NOMO-1 treated with dmso at 0.1 percent for 144 hours (cell line): ENCODE measurements around the gene CDC26.
"Not testable (repeated sequence)": the region's sequence is repeated elsewhere in the genome, so short reads cannot be mapped to it uniquely, and the experiment has no call there.

Experiments used
- DNase-seq: peaks from one replicate; lab custom pipeline; 2025; ENCODE audit not compliant: unreplicated experiment; lab: John Stamatoyannopoulos, UW

CDC26 gene

DNA sequence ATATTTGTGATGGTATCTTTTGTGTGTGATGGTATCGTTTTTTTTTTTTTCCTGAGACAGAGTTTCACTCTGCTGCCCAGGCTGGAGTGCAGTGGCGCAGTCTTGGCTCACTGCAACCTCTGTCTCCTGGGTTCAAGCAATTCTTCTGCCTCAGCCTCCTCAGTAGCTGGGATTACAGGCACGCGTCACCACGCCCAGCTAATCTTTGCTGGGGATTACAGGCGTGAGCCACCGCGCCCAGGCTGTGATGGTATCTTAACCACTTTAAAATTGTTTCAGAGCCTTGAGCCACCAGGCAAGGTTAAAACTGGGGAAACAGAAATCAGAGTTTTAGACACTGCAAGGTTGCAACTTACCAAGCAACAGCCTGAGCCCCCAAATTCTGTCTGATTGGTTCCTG, 20.9 kb upstream of the CDC26 start:
- DNase-seq, result not testable (repeated sequence)

DNA sequence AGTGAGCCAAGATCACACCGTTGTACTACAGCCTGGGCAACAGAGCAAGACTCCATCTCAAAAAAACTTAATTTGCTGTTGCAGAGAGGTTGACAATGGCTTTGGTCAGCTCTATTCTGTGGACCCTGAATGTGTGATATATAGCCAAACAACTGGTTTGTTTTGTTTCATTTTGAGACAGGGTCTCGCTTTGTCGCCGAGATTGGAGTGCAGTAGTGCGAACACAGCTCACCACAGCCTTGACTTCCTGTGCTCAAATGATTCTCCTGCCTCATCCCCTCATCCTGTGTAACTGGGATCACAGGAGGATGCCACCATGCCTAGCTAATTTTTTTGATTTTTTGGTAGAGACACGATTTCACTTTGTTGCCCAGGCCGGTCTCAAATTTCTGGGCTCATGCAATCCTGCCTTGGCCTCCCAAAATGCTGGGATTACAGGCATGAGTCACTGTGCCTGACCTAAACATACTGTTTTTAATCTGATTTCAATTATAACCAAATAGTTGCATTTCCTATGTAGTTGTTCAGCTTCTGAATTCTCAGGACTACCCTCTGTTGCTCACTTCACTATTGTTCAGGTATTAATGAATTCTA, 18.0 kb upstream of the CDC26 start:
- no peak for DNase-seq

DNA sequence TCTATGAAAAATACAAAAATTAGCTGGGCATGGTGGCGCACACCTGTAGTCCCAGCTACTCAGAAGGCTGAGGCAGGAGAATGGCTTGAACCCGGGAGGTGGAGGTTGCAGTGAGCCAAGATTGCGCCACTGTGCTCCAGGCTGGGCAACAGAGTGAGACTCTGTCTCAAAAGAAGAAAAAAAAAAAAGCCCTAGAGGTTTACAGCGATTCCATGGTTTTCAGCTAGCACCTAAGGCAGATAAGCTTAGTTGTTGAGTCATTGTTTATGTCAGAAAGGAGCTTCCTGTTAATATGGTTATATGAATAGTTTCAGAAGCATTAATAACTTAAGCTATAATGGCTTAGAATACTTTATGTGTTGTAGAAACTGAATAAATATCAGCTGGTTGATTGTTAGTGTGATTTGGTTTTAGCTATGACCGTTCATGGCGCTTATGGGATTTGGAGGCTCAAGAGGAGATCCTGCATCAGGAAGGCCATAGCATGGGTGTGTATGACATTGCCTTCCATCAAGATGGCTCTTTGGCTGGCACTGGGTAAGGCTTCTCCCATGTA, 14.8 kb upstream of the CDC26 start:
- DNase-seq, result no peak

DNA sequence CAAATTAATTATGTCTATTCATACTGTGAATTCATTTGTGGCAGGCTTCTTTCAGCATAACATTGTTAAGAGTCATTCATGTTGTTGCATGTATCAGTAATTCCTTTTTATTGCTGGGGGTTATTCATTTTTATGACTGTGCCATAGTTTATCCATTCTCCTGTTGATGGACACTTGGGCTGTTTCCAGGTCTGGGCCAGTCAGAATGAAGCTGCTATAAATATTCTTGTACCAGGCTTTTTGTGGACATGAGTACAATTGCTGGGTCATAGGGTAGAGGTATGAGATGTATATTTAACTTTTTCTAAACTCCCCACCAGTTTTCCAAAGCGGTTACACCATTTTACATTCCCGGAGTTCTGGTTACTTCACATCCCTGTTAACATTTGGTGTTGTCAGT, 13.7 kb upstream of the CDC26 start:
- no peak for DNase-seq

DNA sequence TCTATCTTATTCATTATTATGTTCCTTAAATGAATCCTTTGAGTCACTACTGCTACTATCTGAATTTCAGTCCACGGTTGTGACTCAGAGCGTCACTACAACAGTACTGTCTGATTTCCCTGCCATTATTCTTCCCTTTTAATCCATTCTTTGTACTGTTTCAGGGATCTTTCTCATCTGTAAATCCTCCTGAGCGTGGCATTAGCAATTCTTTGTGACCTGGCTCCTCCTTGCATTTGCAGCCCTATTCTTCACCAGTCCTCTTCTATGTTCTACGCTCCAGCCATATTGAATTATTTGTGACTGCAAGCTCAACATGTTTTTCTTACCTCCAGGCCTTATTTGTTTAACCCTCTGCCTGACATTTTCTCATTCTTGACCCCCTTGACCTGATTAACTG, 6.0 kb upstream of the CDC26 start:
- no peak for DNase-seq

DNA sequence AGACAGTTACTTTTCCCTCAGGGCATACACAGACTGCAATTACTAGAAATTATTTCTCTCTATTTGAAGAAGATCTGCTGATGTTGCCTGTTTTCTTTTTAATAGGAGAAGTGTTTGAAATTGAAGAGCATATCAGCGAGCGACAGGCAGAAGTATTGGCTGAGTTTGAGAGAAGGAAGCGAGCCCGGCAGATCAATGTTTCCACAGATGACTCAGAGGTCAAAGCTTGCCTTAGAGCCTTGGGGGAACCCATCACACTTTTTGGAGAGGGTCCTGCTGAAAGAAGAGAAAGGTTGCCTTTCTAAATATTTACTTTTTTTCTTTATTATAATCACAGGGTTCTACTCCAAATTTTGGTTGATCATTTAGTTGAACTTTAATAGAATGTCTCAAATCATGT, 3.5 kb upstream of the CDC26 start:
- no peak for DNase-seq

DNA sequence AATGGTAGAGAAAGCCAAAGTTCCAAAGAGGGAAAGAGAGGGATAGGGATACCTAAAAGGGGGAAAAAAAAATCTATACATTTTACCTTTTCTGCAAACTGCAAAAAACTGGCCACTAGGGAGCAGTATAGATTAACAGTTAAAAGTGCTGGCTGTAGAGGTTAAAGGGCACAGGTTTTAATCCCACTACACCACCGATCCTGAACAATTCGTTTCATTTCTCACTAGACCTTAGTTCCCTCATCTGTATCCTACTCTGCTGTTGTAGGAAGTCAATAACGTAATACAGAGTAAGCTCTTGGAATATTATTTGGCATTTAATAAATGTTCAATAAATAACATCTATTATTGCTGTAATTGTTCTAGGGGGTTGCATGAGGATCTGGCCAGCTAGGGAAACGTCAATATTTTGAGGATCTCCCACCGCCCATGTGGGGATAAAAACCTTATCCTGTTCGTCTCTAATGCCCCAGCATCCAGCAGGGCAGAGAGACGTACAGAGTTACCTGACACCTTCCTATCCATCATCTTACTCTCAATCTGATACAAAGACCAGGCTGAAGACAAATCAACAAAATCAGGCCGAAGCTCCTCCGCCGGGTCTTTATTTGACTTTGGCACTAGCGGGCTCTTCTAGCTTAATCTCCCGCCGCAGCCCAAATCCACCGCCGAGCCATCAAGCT, 757 bp downstream of the CDC26 start:
- DNase-seq, result peak; percentile 19

DNA sequence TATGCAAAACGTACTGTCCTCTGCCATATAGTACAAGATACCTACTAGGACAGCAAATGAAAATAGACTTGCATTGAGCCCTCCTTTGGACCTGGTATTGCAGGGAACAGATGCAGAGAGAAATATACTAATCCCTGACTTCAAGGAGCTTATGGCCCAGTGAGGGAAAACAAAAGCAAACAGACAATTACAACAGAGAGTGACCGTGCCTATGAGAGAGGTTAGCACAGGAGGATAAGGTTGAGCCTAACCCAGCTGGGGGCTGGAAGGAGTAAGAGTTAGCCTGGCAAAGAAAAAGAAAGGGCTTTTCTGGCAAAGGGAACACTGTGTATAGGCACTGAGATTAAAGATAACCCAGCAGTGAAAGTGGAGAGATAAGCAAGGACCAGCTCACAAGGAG, 5.5 kb downstream of the CDC26 start:
- no peak for DNase-seq

DNA sequence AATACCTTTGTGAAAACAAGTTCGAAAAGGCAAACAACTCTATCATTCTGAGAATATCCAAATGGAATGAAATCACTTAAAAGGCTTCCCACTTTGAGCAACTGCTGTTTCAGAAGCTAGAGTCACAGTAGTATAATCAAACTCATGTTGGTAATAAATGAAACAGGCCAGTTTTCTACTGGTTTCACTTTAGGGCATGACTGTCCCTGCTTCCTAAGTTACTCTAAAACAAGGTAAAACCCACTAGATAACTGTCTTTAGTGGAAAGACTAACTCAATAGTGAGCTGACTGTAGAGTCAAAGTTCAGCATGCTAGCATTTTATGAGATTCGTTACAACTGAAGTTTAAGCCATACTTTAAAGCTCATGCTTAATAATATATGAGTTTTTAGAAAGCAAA, 6.0 kb downstream of the CDC26 start:
- DNase-seq, result no peak

DNA sequence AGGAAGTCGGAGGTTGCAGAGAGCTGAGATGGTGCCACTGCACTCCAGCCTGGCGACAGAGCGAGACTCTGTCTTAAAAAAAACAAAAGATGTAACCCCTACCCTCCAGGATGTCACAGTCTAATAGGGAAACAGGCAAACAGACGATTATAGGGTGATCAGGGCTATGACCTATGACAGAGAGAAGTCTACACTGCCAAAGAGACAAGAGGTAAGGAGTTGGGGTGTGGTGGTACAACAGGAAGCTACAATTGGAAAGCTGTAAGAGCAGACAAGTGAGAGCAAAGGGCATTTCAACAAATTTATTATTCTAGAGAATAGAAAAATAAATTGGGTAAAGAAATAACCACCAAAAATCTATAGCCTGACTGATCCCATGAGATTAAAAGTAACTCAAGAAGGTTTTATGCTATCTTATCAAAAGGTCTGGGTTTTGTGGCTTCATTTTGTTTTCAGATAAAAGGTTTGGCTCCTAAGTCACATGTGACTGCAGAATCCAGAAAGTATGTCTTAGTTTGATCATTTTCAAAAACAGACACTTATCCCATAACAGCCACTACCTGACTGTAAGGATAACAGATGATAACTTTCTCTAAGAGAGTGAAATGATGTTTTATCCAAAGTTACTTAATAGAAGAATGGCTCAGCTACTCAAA, 7.3 kb downstream of the CDC26 start:
- no peak for DNase-seq

DNA sequence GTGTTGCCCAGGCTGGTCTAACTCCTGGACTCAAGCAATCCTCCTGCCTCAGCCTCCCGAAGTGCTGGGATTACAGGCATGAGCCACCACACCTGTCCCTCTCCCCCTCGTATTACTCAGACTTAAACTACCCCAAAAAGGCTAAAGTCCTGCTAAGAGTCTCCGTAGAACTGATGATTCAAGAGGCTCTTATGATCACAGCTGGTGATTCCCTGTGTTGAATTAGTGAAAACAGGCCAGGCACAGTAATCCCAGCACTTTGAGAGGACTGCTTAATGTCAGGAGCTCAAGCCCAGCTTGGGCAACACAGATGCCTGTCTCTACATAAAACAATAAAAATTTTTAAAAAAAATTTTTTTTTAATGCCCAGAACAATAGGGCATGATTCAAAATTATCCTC, 9.2 kb downstream of the CDC26 start:
- DNase-seq, result no peak

DNA sequence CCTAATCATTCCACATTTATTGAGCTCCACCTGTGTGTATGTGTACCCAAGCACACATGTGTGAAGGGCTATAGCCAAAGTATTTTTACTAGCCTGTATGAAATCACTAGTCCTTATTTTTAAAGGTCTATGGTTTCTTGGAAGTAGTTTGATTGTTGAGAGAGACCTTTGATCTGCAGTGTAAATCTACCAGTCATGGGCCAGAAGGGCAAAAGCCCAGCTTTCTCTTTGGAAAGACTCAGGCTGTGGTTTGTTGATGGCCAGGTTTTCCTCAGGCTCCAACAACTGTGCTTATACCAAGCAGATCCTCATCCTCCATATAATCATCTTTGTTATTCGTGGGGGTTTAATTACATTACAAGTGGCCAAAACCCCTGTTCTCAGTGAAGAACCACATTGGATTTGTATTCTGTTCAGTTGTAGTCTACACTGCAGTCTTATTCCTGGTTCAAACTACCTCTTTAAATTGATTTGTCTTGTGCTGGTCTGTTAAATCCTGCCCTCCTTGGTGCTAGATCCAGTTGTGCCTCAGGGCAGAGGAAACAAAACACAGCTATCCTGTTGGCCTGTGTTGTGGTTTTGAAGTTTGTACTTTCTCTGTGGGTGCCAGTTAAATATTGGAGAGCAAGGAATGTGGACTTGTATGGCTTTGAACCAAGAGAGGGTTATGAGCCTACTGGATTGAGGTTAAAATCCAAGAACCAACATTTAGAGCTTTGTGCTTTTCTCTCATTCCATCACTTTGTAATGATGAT, 13.3 kb downstream of the CDC26 start:
- DNase-seq, result no peak

DNA sequence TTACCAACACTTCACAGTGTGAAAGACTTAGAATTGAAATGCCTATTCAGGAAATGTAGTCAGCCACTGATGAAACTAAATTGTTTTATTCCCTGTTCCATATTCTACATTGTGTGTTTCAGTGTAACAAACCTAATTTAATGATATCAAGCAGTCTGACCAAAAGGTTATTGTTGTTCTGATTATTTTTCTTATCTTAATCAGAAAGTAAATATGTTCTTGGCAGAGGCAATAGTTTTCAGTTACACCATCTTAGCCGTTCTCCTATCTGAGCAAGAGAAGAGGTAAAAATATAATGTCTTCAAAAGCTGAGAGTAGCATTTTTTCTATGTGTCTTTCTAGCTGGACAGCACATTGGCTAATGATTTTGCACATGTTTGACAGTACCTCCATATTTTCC, 17.1 kb downstream of the CDC26 start:
- DNase-seq, result no peak

DNA sequence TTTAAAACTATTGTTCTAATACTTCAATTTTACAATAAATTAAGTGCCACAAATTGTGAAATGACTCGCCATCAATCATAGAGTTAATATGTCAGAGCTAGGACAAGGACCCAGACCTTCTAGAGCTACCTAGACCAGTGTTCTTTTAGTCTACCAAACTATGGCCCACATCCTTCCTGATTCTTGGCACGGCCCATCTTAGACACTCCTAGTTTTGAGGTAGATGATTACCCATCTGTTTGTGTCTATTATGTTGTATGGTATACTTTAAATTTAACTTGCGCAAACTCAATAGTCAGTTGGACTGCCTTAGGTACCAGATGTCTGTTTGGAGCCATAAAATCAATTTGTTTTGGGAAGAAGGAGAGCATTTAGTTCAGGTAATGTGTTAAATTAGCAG, 17.5 kb downstream of the CDC26 start:
- DNase-seq, result no peak

DNA sequence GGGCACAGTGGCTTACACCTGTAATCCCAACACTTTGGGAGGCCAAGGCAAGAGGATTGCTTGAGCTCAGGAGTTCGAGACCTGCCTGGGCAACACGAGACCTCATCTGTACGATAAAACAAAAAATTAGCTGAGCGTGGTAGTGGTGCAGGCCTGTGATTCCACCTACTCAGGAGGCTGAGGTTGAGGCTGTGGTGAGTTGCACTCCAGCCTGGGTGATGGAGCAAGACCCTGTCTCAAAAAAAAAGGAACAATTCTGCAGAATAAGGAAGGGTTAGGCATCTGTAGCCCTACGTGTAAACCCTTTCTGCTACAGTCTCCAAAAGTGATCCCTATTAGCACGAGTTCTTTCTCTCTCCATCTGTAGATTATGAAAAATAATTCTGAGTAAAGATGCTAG, 19.9 kb downstream of the CDC26 start:
- DNase-seq, result peak; percentile 67

DNA sequence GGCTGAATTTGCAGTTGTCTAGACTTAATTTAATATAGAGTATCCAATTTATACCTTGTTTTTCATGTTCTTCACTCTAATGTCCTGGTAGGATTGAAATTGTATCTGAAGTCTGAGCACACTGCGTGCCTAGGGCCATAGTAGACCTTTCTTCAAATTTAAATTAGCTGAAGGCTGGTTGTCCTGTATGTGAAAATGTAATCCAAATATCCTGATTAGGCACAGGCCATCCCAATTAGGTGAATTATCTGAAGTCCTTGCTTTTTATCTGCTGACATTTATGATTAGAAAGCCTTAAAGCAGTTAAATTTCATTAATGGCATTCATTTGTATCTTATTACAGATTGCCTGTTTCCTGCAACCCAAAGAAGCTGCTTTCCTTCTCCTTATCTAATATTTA, 20.4 kb downstream of the CDC26 start:
- no peak for DNase-seq

DNA sequence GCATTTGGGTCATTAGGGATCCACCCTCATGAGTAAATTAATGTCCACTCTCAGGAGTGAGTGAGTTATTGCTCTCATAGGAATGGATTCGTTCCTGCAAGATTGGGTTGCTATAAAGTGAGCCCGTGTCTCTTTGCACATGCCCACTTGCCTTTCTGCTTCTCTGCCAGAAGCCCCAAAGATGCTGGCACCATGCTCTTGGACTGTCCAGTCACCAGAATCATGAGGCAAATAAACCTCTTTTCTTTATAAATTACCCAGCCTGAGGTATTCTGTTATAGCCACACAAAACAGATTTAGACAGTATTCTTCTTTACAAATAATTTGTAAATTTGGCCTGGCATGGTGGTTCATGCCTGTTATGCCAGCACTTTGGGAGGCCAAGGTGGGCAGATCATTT, 24.6 kb downstream of the CDC26 start:
- DNase-seq, result no peak

DNA sequence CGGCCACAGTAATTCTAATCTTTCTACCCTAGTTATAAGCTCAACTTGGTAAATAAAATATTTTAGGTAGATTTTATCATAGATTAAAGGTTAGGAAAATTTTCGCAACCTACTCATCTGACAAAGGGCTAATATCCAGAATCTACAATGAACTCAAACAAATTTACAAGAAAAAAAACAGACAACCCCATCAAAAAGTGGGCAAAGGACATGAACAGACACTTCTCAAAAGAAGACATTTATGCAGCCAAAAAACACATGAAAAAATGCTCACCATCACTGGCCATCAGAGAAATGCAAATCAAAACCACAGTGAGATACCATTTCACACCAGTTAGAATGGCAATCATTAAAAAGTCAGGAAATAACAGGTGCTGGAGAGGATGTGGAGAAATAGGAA, 25.7 kb downstream of the CDC26 start:
- DNase-seq, result not testable (repeated sequence)

DNA sequence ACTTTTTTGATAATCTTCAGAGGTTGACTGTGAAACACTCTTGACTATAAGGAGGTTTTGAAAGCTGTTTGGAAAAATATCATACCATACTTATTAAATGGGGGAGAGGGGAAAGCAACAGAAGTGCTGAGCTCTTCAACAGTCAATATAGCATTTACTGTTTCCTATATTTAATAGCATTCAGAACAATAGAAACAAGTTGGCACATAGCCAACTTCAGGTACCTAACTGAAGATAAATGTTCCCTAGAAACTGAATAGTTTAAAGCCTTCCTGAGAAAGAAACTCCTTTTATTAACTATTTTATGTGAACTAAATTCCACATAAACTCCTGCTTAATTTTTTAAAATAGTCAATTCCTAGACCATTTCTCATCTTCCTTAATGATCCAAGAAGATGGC, 27.7 kb downstream of the CDC26 start:
- no peak for DNase-seq

DNA sequence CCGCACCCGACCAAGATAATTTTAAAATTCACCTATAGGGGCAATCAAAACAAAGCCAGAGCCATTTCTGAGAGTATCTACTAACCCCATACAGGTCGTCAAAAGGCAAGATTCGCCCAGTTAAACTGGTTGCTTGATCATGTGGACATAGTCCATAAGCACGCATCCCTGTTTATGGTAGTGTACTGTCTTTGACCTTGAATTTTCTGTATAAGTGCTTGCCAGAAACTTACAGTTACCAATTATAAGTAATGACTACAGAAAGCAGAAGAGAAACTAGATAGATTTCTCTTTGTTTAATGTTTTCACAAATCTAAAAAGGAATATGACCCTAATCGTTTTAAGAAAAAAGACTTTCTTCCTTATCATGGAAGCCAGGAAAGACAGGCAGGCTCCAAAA, 28.4 kb downstream of the CDC26 start:
- peak; percentile 51 for DNase-seq

DNA sequence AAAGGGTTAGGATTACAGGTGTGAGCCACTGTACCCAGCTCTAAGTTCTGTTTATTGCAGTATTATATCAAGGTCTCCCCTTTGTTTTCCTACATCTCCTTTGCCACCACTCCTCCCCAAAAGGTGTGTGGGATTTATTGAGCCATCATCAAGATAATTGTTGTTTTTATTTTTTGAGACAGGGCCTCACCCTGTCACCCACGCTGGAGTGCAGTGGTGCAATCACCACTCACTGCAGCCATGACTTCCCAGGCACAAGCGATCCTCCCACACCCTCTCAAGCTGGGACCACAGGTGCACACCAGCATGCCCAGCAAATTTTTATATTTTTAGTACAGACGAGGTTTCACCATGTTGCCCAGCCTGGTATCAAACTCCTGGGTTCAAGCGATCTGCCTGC, 29.5 kb downstream of the CDC26 start:
- no peak for DNase-seq

DNA sequence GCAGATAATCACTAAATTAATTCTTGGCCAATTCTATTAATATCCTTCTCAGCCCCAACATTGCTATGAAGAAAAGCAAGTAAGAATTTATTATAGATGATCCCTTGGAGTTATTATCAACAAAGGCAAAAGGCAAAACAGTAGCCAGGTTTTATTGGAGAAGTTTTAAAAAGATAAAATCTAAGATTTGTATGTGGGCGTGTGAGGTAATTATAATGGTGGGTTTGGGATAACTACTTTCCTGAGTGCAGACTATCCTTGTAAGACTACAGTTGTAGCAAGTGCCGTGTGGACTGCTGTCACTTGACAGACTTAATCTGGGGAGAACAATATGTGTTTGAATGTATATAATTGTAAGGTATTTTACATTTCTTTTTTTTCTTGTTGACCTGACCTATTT, 30.8 kb downstream of the CDC26 start:
- no peak for DNase-seq
